Glutamatergic neuron (in vitro differentiated cells): Measurements from ENCODE around the gene ACSBG1. TPM values are rescaled to one million over a fixed set of nuclear protein-coding genes. Genes with fewer than 3 reads are reported as not detected.

Experiments
- DNase-seq: peaks from one replicate; pipeline ENCODE4 v3.0.0; 2022
- H3K27ac Mint-ChIP-seq: one replicate; pipeline ENCODE4 v1.8.0; 2020; ENCODE audit warnings: mild to moderate bottlenecking, mixed read lengths, inconsistent platforms; ENCODE audit not compliant: unreplicated experiment
- H3K27me3 Mint-ChIP-seq: one replicate; pipeline ENCODE4 v1.8.0; 2020; ENCODE audit warnings: mild to moderate bottlenecking, moderate library complexity, mixed read lengths, inconsistent platforms; ENCODE audit not compliant: unreplicated experiment
- H3K36me3 Mint-ChIP-seq: one replicate; pipeline ENCODE4 v1.8.0; 2020; ENCODE audit warnings: mild to moderate bottlenecking, mixed read lengths, inconsistent platforms; ENCODE audit not compliant: unreplicated experiment
- H3K4me1 Mint-ChIP-seq: one replicate; pipeline ENCODE4 v1.8.0; 2020; ENCODE audit warnings: mild to moderate bottlenecking, low read depth, mixed read lengths, inconsistent platforms; ENCODE audit not compliant: unreplicated experiment
- H3K4me3 Mint-ChIP-seq: one replicate; pipeline ENCODE4 v1.8.0; 2020; ENCODE audit warnings: mild to moderate bottlenecking, mixed read lengths, inconsistent platforms; ENCODE audit not compliant: unreplicated experiment
- H3K9me3 Mint-ChIP-seq: one replicate; pipeline ENCODE4 v1.8.0; 2020; ENCODE audit warnings: mild to moderate bottlenecking, moderate library complexity, mixed read lengths, inconsistent platforms; ENCODE audit not compliant: unreplicated experiment
- total RNA-seq: library from RNA; stranded (reverse); fragmentation: NEBNext Ultra II Directional; extraction: Animal tissue kit (Norgen Biotek cat#: 25700); gene quantifications from one replicate; pipeline ENCODE4 v1.2.1, GENCODE V29; 2021; ENCODE audit not compliant: unreplicated experiment
- TF ChIP-seq, protein P1 (sequence below): fragments of 200-600 bp; sonication (generic); IDR thresholded peaks from one replicate; pipeline ENCODE4 v1.5.0; 2021; ENCODE audit not compliant: partially characterized antibody, unreplicated experiment

ACSBG1 gene
- total RNA-seq, 1 donor from 2014 or later, result not detected

GRCh38 chr15:78208341-78208844 lies 26.0 kb downstream of the ACSBG1 start:
- DNase-seq, result no peak
- TF ChIP-seq, protein P1, sequence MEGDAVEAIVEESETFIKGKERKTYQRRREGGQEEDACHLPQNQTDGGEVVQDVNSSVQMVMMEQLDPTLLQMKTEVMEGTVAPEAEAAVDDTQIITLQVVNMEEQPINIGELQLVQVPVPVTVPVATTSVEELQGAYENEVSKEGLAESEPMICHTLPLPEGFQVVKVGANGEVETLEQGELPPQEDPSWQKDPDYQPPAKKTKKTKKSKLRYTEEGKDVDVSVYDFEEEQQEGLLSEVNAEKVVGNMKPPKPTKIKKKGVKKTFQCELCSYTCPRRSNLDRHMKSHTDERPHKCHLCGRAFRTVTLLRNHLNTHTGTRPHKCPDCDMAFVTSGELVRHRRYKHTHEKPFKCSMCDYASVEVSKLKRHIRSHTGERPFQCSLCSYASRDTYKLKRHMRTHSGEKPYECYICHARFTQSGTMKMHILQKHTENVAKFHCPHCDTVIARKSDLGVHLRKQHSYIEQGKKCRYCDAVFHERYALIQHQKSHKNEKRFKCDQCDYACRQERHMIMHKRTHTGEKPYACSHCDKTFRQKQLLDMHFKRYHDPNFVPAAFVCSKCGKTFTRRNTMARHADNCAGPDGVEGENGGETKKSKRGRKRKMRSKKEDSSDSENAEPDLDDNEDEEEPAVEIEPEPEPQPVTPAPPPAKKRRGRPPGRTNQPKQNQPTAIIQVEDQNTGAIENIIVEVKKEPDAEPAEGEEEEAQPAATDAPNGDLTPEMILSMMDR, result no peak
- Mint-ChIP-seq H3K4me3 (no peak overlapping the region), H3K27me3 (peaks cover 7% of the 10 kb centered on the region), H3K27ac (no peak overlapping the region), H3K4me1 (peaks cover 22% of the 10 kb centered on the region), H3K36me3 (no peaks in the 10 kb centered on the region), H3K9me3 (peaks cover 3% of the 10 kb centered on the region)

DNA sequence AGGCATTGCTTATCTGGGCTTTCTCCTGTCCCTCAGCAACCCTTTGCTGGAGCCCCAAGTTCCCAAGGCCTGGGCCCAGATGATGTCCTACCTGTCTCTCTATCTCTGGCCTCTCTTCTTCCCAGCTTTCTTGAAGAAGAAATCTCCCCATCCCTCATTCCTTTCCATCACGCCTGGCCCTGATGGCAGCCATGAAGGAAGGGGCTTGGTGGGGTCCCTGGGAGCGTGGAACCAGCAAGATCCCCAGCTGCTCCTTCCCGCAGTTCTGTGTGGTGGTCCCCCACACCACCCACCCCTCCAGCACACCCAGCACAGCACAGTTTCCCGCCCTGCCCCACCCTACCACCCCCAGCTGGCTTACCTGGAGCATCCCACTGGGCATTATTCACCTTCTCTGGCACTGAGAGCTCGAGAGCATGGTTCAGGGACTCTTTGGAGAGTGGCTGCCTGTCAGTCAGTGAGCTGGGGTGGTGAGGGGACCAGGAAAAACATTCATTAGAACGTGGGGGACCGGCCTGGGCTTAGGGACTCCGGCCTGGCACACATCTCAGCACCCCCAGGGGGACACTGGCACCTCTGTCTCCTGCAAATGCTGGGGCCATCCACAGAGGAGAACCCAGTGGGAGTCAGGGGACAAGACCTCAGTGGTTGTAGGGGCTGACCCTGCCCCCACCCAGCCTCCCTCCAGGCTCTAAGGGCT lies 26.6 kb downstream of the ACSBG1 start:
- Mint-ChIP-seq H3K4me1 (peaks cover 22% of the 10 kb centered on the region), H3K27ac (no peak overlapping the region), H3K27me3 (peaks cover 6% of the 10 kb centered on the region), H3K9me3 (peaks cover 3% of the 10 kb centered on the region), H3K36me3 (no peaks in the 10 kb centered on the region), H3K4me3 (no peak overlapping the region)
- DNase-seq, result no peak
- TF ChIP-seq, protein P1, result no peak

- H3K4me1 Mint-ChIP-seq, result peaks cover 19% of the 10 kb centered on the region
- no peak overlapping the region for H3K27ac Mint-ChIP-seq
- H3K9me3 Mint-ChIP-seq, result peaks cover 3% of the 10 kb centered on the region
- DNase-seq, result no peak
- TF ChIP-seq, protein P1, result no peak
- H3K36me3 Mint-ChIP-seq, result no peaks in the 10 kb centered on the region
- peaks cover 7% of the 10 kb centered on the region for H3K27me3 Mint-ChIP-seq
- no peak overlapping the region for H3K4me3 Mint-ChIP-seq
These were observed 27.3 kb downstream of the ACSBG1 start for GRCh38 chr15:78207110-78207458.

DNA sequence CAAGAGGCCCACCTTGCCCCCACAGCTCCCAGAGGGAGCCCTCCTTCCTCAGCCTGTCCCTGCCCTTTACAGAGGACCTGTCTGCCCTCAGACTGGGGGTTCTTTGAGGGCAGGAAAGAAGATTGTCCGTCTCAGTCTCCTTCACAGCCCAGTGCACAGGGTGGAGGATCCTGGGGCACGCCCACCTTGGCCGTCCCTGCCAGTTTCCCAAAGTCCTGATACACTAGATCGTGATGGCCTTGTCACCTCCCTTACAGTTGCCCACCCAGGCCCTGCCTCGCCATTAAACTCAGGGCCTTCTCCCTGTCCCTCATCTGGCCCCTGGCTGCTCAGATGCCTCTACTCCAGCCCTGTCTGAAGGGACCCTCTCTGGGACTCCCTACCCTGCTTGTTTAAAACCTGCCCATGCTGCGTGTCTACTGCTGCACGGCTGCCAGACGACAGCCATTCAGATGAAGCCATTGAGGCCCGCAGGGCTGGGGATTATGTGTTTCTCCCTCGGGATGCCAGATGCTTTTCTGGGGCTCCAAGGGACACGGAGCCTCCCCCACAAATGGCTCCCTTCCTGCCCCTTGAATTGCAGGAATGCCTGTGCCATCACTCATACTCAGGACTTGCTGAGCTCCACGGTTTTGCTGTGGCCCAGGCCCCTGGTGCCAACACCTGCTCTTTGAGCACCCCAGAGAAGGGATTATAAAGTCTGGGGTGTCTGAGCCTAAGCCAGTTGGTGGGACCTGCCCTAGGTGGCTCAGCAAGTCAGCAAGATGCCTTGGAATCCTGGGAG lies 27.8 kb downstream of the ACSBG1 start:
- H3K4me3 Mint-ChIP-seq, result no peak overlapping the region
- H3K36me3 Mint-ChIP-seq, result no peaks in the 10 kb centered on the region
- peaks cover 7% of the 10 kb centered on the region for H3K27me3 Mint-ChIP-seq
- H3K27ac Mint-ChIP-seq, result peak overlapping the region; percentile 8
- DNase-seq, result no peak
- H3K4me1 Mint-ChIP-seq, result peaks cover 19% of the 10 kb centered on the region
- TF ChIP-seq, protein P1, result no peak
- H3K9me3 Mint-ChIP-seq, result peaks cover 3% of the 10 kb centered on the region

DNA sequence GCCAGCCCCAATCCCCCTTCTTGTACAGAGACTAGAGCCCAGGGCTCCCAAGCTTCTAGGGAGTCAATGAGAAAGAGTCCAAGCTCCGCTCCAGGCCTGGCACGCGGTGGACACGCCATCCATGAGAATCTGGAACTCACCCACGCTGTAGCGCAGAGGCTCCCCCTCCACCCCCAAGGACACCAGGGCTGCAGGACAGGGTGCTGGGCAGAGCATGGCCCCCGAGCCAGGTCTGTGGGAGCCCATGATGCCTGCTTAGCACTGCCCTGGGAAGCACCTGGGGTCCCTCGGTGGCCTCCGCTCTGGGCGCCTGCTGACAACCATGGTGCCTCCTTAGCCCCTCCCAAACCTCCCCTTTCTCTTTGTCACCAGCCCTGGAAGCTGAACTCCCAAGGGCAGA lies 28.5 kb downstream of the ACSBG1 start:
- Mint-ChIP-seq H3K9me3 (peaks cover 3% of the 10 kb centered on the region), H3K4me3 (no peak overlapping the region), H3K27me3 (peaks cover 7% of the 10 kb centered on the region), H3K27ac (peak overlapping the region; percentile 22), H3K4me1 (peaks cover 14% of the 10 kb centered on the region), H3K36me3 (no peaks in the 10 kb centered on the region)
- no peak for DNase-seq
- TF ChIP-seq, protein P1, result no peak
